Coronary artery (tissue), 2 donors: ENCODE results near the gene ALDOA.

ENCODE experiments used
- DNase-seq: peaks from one replicate; pipeline ENCODE4 v3.0.0-alpha.2; 2017; ENCODE audit warnings: low spot score
- H3K27ac ChIP-seq, 2 donors: fragments of 200-600 bp; sonication (generic); one replicate each; pipeline ENCODE4 v1.5.1; 2016 to 2019
- H3K4me3 ChIP-seq: fragments of 200-600 bp; sonication (generic); 2 replicates; pipeline ENCODE4 v1.5.1; 2016; ENCODE audit warnings: mild to moderate bottlenecking, moderate library complexity
- CTCF ChIP-seq: fragments of 200-600 bp; sonication (generic); IDR thresholded peaks from one replicate; pipeline ENCODE4 v1.5.1; 2019; ENCODE audit warnings: antibody characterized with exemption

The ALDOA gene

GRCh38 chr16:30024451-30024850 is 41.1 kb upstream of the ALDOA start:
- H3K4me3 ChIP-seq, result no peak overlapping the region
- H3K27ac ChIP-seq, result no peak overlapping the region
- no peak for TF ChIP-seq CTCF
- DNase-seq, result no peak

- no peak overlapping the region for H3K4me3 ChIP-seq
- no peak for TF ChIP-seq CTCF
- H3K27ac ChIP-seq, result no peak overlapping the region
- DNase-seq, result no peak
These were observed 40.4 kb upstream of the ALDOA start for GRCh38 chr16:30025156-30025555.

- DNase-seq, result no peak
- H3K4me3 ChIP-seq, result no peak overlapping the region
- TF ChIP-seq CTCF, result no peak
- no peak overlapping the region for H3K27ac ChIP-seq
These were observed 40.0 kb upstream of the ALDOA start for GRCh38 chr16:30025574-30025973.

GRCh38 chr16:30026449-30026848 is 39.1 kb upstream of the ALDOA start:
- Histone ChIP-seq H3K4me3 (no peak overlapping the region), H3K27ac (no peak overlapping the region)
- no peak for TF ChIP-seq CTCF
- DNase-seq, result no peak

GRCh38 chr16:30027588-30028437 is 37.7 kb upstream of the ALDOA start:
- DNase-seq, result no peak
- TF ChIP-seq CTCF, result no peak
- no peak overlapping the region for H3K4me3 ChIP-seq
- H3K27ac ChIP-seq, result no peak overlapping the region

- no peak overlapping the region for H3K27ac ChIP-seq
- no peak overlapping the region for H3K4me3 ChIP-seq
- no peak for TF ChIP-seq CTCF
- no peak for DNase-seq
These were observed 37.0 kb upstream of the ALDOA start for GRCh38 chr16:30028438-30029076.
